Measurements from ENCODE around the gene ANG.

The ANG gene

GRCh38 chr14:20683125-20683890 lies 5.3 kb upstream of the ANG start (continued):
- peak; percentile 36; the same call in 1 of the 2 replicates for TF ChIP-seq KLF7 (tag by site-specific recombination; IDR thresholded peaks at IDR 0.05; ENCODE audit: borderline replicate concordance)
- TF ChIP-seq ZNF76 (tag by site-specific recombination; IDR thresholded peaks at IDR 0.05; ENCODE audit: borderline replicate concordance, low read depth): peak; percentile 45; the same call in 1 of the 2 replicates
- no peak for TF ChIP-seq ZNF658 (tag by site-specific recombination; IDR thresholded peaks at IDR 0.05)
- TF ChIP-seq ZNF24 (tag by site-specific recombination; IDR thresholded peaks at IDR 0.05): peak; percentile 64; the same call in 1 of the 2 replicates
- no peak for TF ChIP-seq ZNF169 (tag by site-specific recombination; IDR thresholded peaks at IDR 0.05)
- TF ChIP-seq ZNF624 (tag by site-specific recombination; IDR thresholded peaks at IDR 0.05): peak; percentile 29; the same call in 1 of the 2 replicates

- Histone ChIP-seq H3K4me1 (ENCODE audit: control insufficient read depth, insufficient read depth, low read length) (no peaks in the 10 kb centered on the region; the same call in 1 of the 2 replicates), H3K36me3 (ENCODE audit: control insufficient read depth in 2 of 2, insufficient read depth in 1 of 2, low read length in 2 of 2) (no peaks in the 10 kb centered on the region), H3K9me3 (ENCODE audit: control insufficient read depth, insufficient read depth, low read depth, low read length) (no peaks in the 10 kb centered on the region), H3K27ac (ENCODE audit: extremely low read depth, low read depth, low read length) (peak within 1 kb of the TSS; percentile 96), H3K4me3 (ENCODE audit: low read depth, low read length) (peak within 1 kb of the TSS; percentile 68)
- ChIA-PET CTCF (interaction anchor here (0.6 to 1.7 kb wide), 6 partner anchors 21 to 232 kb away, joined by 3 to 6 read pairs (median 4); no protein-coding TSS in a partner anchor), POLR2A (interaction anchor here (0.9 to 4.8 kb wide), 9 partner anchors 53 to 341 kb away, joined by 3 to 40 read pairs (median 4); partner anchors contain the start of genes APEX1, OSGEP, PARP2 and PIP4P1)
- TF ChIP-seq ZNF701 (tag by site-specific recombination; IDR thresholded peaks at IDR 0.05) (no peak), ZNF398 (tag by site-specific recombination; IDR thresholded peaks at IDR 0.05) (peak; percentile 32; the same call in 1 of the 2 replicates), ZFP3 (tag by site-specific recombination; IDR thresholded peaks at IDR 0.05; ENCODE audit: low read depth) (no peak), GLI2 (tag by site-specific recombination; IDR thresholded peaks at IDR 0.05; ENCODE audit: borderline replicate concordance, low read depth) (no peak), GFI1B (tag by site-specific recombination; IDR thresholded peaks at IDR 0.05) (peak; percentile 51; the same call in 1 of the 2 replicates), HOXD13 (CRISPR knock-in tag; IDR thresholded peaks at IDR 0.05; ENCODE audit: borderline replicate concordance) (no peak), ZNF670 (tag by site-specific recombination; IDR thresholded peaks at IDR 0.05; ENCODE audit: low read depth) (no peak), YY1 (tag by site-specific recombination; IDR thresholded peaks at IDR 0.05) (peak; percentile 48; the same call in 1 of the 2 replicates), ZSCAN18 (tag by site-specific recombination; IDR thresholded peaks at IDR 0.05) (no peak), SETDB1 (IDR thresholded peaks at IDR 0.05; ENCODE audit: insufficient read length, low read length) (no peak), ZNF426 (tag by site-specific recombination; IDR thresholded peaks at IDR 0.05) (no peak), ZIC2 (tag by site-specific recombination; IDR thresholded peaks at IDR 0.05) (peak; percentile 75), REPIN1 (tag by site-specific recombination; IDR thresholded peaks at IDR 0.05; ENCODE audit: low read depth) (no peak), ZNF324 (tag by site-specific recombination; IDR thresholded peaks at IDR 0.05) (peak; percentile 47), ZNF596 (tag by site-specific recombination; IDR thresholded peaks at IDR 0.05) (peak; percentile 43; the same call in 1 of the 2 replicates), MZF1 (tag by site-specific recombination; IDR thresholded peaks at IDR 0.05; ENCODE audit: borderline replicate concordance) (no peak), ZNF571 (tag by site-specific recombination; IDR thresholded peaks at IDR 0.05) (no peak), ZNF610 (tag by site-specific recombination; IDR thresholded peaks at IDR 0.05; ENCODE audit: borderline replicate concordance) (peak; percentile 63; the same call in 1 of the 2 replicates), ZNF488 (tag by site-specific recombination; IDR thresholded peaks at IDR 0.05) (no peak), ZEB2 (tag by site-specific recombination; IDR thresholded peaks at IDR 0.05) (peak; percentile 30; the same call in 1 of the 2 replicates), TSHZ1 (tag by site-specific recombination; IDR thresholded peaks at IDR 0.05; ENCODE audit: borderline replicate concordance) (no peak)
Observed at GRCh38 chr14:20683891-20684661, 4.5 kb upstream of the ANG start, which contains the start of gene RNASE4. RNASE4 (plus strand) TSS chr14:20684560; CDS start chr14:20699372, 14,812 bp downstream.
